Heart left ventricle (tissue), 13 donors: Measurements from ENCODE around the gene KCTD10.

Experiments
- CTCF ChIP-seq, 12 donors: fragments of 200-600 bp; sonication (generic) in 4 of 12; IDR thresholded peaks; one replicate each; pipeline versions ENCODE4 v1.5.0 to v1.8.0; 2018 to 2022; ENCODE audit warnings: antibody characterized with exemption in 12 of 12, mild to moderate bottlenecking in 5 of 12
- POLR2A ChIP-seq, 2 donors: fragments of 450-650 bp; IDR thresholded peaks; one replicate each; pipeline ENCODE4 v1.6.1; 2017; ENCODE audit warnings: antibody characterized with exemption in 2 of 2, mild to moderate bottlenecking in 2 of 2, moderate library complexity in 2 of 2
- donor health status: ischemic (EF 13 %, LVEDD 7.1; RV severe dilation, severe dysfunction).
- donor health status: DM: no; HTN: yes; CAD: no.
- donor health status: DM: no; HTN: no; CAD: no.
- donor health status: ischemic (EF 25% LVEDD 6.9; RV normal size, moderate dysfunction).
- donor health status: ischemic (EF 25% LVEDD 5.7; RV mildly dilated, moderate dysfunction).
- donor health status: ischemic (EF 35%, LVEDD 5.7; RV mildly dilated, moderate dysfunction).
- donor health status: nonischemic (EF 11% LVEDD 7.7; RV severe dilation, severe dysfunction).
- donor health status: DM: yes; HTN: yes; CAD: no.
- donor health status: PGD.
- donor health status: ischemic (EF 29% LVEDD 5.4; RV normal size, mild dysfunction).
- donor health status: nonischemic (EF 23%, LVEDD 6.1; RV moderate dilation, normal function).

- peak in 1 of 12 donors; percentile 10 for TF ChIP-seq CTCF (IDR thresholded peaks at IDR 0.05)
- no peak for TF ChIP-seq POLR2A (IDR thresholded peaks at IDR 0.05)
These were observed 17.9 kb upstream of the KCTD10 start for GRCh38 chr12:109495012-109495411.
